GM12892 (cell line): ENCODE data around the gene EML4.

Experiments
- POLR2A ChIP-seq: IDR thresholded peaks from 2 replicates; pipeline ENCODE4 v1.6.1; 2011; ENCODE audit warnings: low read depth, low read length, control low read depth
- POLR2AphosphoS5 ChIP-seq: IDR thresholded peaks from 2 replicates; pipeline ENCODE4 v1.6.1; 2011; ENCODE audit warnings: low read depth, low read length, control low read depth

GRCh38 chr2:42350434-42351063, 181.4 kb downstream of the EML4 start:
- TF ChIP-seq POLR2A: no peak
- TF ChIP-seq POLR2AphosphoS5: no peak
